ENCODE results near the gene FADD.

FADD gene

DNA sequence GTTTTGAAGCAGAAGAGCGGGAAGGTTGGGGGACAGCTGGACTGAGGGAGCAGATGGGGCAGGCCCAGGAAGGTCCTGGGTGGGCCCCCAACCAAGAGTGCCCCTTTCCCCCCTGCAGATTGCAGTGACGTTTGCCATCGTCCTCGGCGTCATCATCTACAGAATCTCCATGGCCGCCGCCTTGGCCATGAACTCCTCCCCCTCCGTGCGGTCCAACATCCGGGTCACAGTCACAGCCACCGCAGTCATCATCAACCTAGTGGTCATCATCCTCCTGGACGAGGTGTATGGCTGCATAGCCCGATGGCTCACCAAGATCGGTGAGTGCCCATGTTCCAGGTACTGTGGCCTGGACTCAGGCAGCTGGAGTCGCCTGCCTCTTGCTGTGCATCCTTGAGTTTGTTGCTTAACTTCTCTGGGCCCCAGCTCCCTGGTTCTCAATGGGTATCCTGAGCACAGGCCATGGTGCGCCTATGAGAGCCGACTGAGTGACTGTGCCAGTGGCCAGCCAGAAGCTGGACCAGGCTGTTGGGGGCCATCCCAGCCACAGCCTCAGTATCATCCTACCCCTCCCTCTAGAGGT, 42.0 kb upstream of the FADD start:
- TF ChIP-seq, protein P1, sequence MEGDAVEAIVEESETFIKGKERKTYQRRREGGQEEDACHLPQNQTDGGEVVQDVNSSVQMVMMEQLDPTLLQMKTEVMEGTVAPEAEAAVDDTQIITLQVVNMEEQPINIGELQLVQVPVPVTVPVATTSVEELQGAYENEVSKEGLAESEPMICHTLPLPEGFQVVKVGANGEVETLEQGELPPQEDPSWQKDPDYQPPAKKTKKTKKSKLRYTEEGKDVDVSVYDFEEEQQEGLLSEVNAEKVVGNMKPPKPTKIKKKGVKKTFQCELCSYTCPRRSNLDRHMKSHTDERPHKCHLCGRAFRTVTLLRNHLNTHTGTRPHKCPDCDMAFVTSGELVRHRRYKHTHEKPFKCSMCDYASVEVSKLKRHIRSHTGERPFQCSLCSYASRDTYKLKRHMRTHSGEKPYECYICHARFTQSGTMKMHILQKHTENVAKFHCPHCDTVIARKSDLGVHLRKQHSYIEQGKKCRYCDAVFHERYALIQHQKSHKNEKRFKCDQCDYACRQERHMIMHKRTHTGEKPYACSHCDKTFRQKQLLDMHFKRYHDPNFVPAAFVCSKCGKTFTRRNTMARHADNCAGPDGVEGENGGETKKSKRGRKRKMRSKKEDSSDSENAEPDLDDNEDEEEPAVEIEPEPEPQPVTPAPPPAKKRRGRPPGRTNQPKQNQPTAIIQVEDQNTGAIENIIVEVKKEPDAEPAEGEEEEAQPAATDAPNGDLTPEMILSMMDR (conservative IDR thresholded peaks at IDR 0.05; ENCODE audit: low read depth, low read length), result no peak
- DNase-seq (ENCODE audit: low read depth), result no peak
- no peak overlapping the region for H3K4me3 ChIP-seq (ENCODE audit: low read length)

DNA sequence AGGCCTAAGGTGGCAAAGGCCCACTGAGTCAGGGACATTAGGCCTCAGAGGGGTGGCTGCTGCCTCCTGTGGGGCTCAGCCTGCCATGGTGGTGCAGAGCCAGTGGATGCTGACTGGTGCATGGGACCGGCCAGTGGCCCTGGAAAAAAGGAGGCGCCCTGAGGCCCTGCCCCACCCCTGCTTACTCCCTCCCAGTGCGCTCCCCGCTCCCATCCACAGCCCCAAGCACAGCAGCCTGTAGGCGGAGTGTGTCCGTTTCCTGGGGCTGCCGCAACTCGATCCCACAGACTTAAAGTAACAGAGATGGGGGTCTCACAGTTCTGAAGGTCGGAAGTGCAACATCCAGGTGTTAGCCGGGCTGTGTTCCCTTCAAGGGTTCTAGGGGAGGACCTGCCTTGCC, 38.4 kb upstream of the FADD start:
- no peak for DNase-seq (ENCODE audit: low read depth)
- TF ChIP-seq, protein P1 (conservative IDR thresholded peaks at IDR 0.05; ENCODE audit: low read depth, low read length), result no peak
- H3K4me3 ChIP-seq (ENCODE audit: low read length), result no peak overlapping the region

DNA sequence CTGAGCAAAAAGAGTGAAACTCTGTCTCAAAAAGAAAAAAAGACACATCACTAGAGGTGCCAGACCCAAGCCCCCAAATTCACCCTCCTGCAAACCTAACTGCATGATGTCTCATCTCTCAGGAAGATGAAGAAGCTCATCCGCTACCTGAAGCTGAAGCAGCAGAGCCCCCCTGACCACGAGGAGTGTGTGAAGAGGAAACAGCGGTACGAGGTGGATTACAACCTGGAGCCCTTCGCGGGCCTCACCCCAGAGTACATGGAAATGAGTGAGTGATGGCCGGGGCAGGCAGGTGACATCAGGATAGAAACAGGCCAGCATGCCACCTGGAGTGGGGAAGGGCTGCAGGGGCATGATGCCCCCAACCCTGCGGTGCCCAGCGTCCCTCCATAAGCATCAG, 36.0 kb upstream of the FADD start:
- TF ChIP-seq, protein P1 (conservative IDR thresholded peaks at IDR 0.05; ENCODE audit: low read depth, low read length), result no peak
- DNase-seq (ENCODE audit: low read depth), result no peak
- no peak overlapping the region for H3K4me3 ChIP-seq (ENCODE audit: low read length)

DNA sequence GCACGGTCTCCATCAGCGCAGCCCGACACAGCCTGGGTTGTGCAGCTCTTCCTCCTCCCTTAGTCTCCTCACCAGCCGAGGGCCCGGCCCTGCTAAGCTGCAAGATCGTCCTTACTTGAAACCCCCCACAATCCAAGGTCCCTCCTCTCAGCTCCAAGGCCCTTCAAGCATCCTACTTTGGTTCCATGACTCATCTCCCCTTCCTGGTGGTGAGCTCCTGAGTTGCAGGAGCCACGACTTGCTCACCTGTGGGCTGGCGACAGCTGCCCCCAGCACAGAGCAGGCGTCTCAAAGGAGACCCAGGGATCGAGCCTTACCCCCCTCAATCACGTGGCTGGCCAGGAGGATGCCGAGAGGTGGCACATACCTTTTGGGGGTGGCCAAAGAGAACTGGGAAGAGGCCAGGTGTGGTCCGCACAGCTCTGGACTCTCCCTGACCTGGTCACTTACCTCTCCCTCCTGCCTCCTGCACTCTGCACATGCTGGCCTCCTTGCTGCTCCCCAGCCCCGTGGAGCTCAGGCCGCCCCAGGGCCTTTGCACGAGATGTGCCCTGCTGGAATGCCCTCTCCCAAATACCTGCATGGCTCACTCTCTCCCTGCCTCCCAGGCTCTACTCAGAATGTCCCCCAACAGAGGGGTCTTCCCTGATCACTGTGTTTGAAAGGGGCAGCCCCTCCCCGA, 35.2 kb upstream of the FADD start:
- TF ChIP-seq, protein P1 (conservative IDR thresholded peaks at IDR 0.05; ENCODE audit: low read depth, low read length), result no peak
- H3K4me3 ChIP-seq (ENCODE audit: low read length), result no peak overlapping the region
- DNase-seq (ENCODE audit: low read depth), result no peak

DNA sequence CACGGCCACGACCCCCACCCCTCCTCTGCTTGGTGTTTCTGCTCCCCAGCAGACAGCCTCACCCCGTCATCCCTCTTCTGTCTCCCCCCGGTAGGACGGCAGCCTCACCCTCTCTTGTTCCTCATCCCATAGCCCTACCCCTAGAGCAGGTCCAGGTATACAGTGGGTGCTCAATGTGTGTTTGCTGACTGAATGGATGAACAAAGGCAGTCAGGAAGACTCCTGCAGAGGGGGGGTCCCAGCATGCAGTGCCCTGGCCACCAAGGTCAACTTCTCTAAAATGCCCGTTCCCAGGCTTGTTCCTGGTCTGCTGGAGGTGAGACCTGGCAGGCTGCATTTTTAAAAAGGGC, 34.7 kb upstream of the FADD start:
- TF ChIP-seq, protein P1 (conservative IDR thresholded peaks at IDR 0.05; ENCODE audit: low read depth, low read length), result no peak
- no peak for DNase-seq (ENCODE audit: low read depth)
- H3K4me3 ChIP-seq (ENCODE audit: low read length), result no peak overlapping the region

DNA sequence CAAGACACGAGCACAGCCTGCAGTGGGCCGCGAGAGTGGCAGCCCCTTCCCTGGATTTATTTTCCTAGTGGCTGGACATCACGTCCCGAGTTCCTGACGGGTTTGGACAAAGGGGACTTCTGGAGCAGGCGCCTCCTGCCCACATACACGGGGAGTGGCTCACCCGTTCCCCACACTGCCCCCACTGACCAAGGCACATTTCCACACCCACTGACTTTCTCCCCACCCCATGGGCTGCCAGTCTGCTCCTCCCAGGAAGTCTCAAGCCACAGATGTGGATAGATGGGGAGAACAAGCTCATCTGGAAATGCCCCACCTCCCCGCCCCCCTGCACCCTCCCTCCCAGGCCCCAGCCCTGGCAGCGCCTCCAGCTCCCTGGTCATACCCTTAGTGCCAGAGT, 34.0 kb upstream of the FADD start:
- DNase-seq (ENCODE audit: low read depth), result no peak
- TF ChIP-seq, protein P1 (conservative IDR thresholded peaks at IDR 0.05; ENCODE audit: low read depth, low read length), result no peak

DNA sequence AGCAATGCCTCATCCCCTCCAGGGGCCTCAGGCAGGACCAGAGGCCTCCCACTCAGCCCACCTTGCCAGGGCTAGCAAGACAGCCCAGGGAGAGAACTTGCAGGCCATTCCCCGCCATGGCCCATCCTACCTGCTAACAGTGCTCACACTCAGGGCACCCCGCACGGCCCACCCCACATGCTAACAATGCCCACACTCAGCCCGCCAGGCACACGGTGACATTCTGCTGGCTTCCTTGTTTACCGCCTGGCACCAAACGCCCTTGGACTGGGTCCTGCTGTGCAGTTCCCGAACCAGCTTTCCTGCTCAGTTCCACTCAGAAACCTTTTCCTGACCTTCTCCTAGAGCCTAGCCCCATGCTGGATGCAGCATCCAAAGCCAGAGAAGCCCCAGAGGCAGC, 33.5 kb upstream of the FADD start:
- TF ChIP-seq, protein P1 (conservative IDR thresholded peaks at IDR 0.05; ENCODE audit: low read depth, low read length), result no peak
- no peak for DNase-seq (ENCODE audit: low read depth)
- no peak overlapping the region for H3K4me3 ChIP-seq (ENCODE audit: low read length)

More for the DNA sequence above, 34.0 kb upstream of the FADD start:
- no peak overlapping the region for H3K4me3 ChIP-seq (ENCODE audit: low read length)
